Psoas muscle (tissue), 8 donors: ENCODE measurements around the gene LY9. TPM values are rescaled to one million over a fixed set of nuclear protein-coding genes. Genes with fewer than 3 reads are reported as not detected.

ENCODE experiments used
- ATAC-seq, 4 donors: fragments of 200-7000 bp; cut with Tn5 transposase; one replicate each; pipeline ENCODE4 v1.9.1; 2020; ENCODE audit warnings: moderate library complexity in 3 of 4, mild to moderate bottlenecking in 2 of 4
- DNase-seq, 2 donors: peaks; one replicate each; pipeline ENCODE4 v3.0.0-alpha.2; 2020
- H3K27ac ChIP-seq: fragments of 200-600 bp; one replicate; pipeline ENCODE4 v1.8.0; 2022
- H3K27me3 ChIP-seq, 3 donors: fragments of 200-600 bp in 1 of 3; one replicate each; pipeline versions ENCODE4 v1.6.1 to v1.8.0; 2013 to 2022; ENCODE audit warnings: low read length in 2 of 3, mild to moderate bottlenecking in 2 of 3, moderate library complexity in 1 of 3; ENCODE audit not compliant: insufficient read depth in 3 of 3
- H3K36me3 ChIP-seq, 2 donors: fragments of 200-600 bp in 1 of 2; one replicate each; pipeline versions ENCODE4 v1.6.1 to v1.8.0; 2013 to 2022; ENCODE audit warnings: low read depth in 1 of 2, mild to moderate bottlenecking in 1 of 2, moderate library complexity in 1 of 2; ENCODE audit not compliant: insufficient read depth in 1 of 2
- H3K4me1 ChIP-seq: fragments of 200-600 bp; one replicate; pipeline ENCODE4 v1.8.0; 2022
- H3K4me3 ChIP-seq: fragments of 200-600 bp; one replicate; pipeline ENCODE4 v1.8.0; 2022; ENCODE audit warnings: mild to moderate bottlenecking
- H3K9me3 ChIP-seq: fragments of 200-600 bp; one replicate; pipeline ENCODE4 v1.8.0; 2022
- WGBS, 3 donors: extraction: QIAGEN DNeasy Blood & Tissue Kit; methylation state at CpG; one replicate each; pipeline versions ENCODE4 v1.1.6 to v1.1.7; 2013; 5-methylcytosine and 5-hydroxymethylcytosine counted together
- intact Hi-C, 2 donors: fragments of 100-400 bp; cut with DNase I; formaldehyde crosslinking; loops; one replicate each; pipeline versions ENCODE4 v1.11.0 to v1.14.2; 2022
- polyA plus RNA-seq, 3 donors: library from polyadenylated mRNA; stranded (reverse); fragments of 200-250 nt; gene quantifications; one replicate each; pipeline ENCODE4 v1.2.3, GENCODE V29; 2013
- total RNA-seq, 4 donors: library from RNA; stranded (reverse); fragmentation: NEBNext Ultra II Directional in 2 of 4; extraction: Animal tissue kit (Norgen Biotek cat#: 25700) in 2 of 4; gene quantifications; one replicate each; pipeline versions ENCODE4 v1.2.1 to v1.2.4, GENCODE V29; 2021 to 2023
- TF ChIP-seq, protein P1 (sequence below): fragments of 200-600 bp; IDR thresholded peaks from one replicate; pipeline ENCODE4 v1.8.0; 2022; ENCODE audit warnings: antibody characterized with exemption
- donor health status: healthy with polysubstance abuse.
- donor health status: DM: no; HTN: no; CAD: no; lungs with moderate emphysema.
- donor health status: Bipolar disorder and iron deficiency.
- donor health status: healthy.
- donor health status: DM: yes; HTN: yes; CAD: no.
- donor health status: DM: no; HTN: no; CAD: no.
- donor health status: DM: no; HTN: no; CAD: no.
- donor health status: DM: yes; HTN: yes; CAD: no.

LY9 gene
- total and polyA plus RNA-seq, 7 donors, result 0.06 to 0.49 (median 0.27) TPM; not detected in 2

DNA sequence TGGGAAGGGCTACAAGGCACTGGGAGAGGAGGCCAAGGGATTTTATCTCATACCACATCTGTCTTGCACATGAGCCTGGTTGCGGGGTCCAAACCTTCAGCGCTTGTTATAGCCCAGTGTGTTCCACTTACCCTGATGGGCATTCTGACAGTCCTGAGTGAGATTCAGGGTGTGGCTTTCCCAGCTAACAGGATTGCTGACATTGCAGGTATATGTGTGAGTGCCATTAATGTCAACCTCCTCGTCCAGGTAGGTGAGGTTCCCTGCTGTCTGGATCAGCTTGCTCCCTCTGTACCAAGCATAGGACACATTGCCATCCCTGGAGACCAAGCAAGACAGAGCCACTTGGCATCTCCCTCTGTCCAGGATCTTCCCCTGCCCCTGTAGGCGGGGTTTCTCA, 45.1 kb downstream of the LY9 start:
- ATAC-seq, result no peak
- WGBS, 3 donors, result 82 to 87% (median 85%) methylated on average over 4 of the region's 4 CpGs
- Histone ChIP-seq H3K27ac (no peak overlapping the region), H3K4me3 (no peak overlapping the region), H3K36me3 (no peaks in the 10 kb centered on the region), H3K4me1 (no peaks in the 10 kb centered on the region), H3K27me3 (peaks cover 0 to 2% (median 0%) of the 10 kb centered on the region in 3 donors), H3K9me3 (no peaks in the 10 kb centered on the region)
- TF ChIP-seq, protein P1, sequence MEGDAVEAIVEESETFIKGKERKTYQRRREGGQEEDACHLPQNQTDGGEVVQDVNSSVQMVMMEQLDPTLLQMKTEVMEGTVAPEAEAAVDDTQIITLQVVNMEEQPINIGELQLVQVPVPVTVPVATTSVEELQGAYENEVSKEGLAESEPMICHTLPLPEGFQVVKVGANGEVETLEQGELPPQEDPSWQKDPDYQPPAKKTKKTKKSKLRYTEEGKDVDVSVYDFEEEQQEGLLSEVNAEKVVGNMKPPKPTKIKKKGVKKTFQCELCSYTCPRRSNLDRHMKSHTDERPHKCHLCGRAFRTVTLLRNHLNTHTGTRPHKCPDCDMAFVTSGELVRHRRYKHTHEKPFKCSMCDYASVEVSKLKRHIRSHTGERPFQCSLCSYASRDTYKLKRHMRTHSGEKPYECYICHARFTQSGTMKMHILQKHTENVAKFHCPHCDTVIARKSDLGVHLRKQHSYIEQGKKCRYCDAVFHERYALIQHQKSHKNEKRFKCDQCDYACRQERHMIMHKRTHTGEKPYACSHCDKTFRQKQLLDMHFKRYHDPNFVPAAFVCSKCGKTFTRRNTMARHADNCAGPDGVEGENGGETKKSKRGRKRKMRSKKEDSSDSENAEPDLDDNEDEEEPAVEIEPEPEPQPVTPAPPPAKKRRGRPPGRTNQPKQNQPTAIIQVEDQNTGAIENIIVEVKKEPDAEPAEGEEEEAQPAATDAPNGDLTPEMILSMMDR, result no peak
- no peak for DNase-seq
- intact Hi-C loops, result no loop called here

- TF ChIP-seq, protein P1, result no peak
- ATAC-seq (no peak), DNase-seq (no peak)
- intact Hi-C loops, result no loop called here
- Histone ChIP-seq H3K27me3 (peaks cover 0 to 2% (median 0%) of the 10 kb centered on the region in 3 donors), H3K4me3 (no peak overlapping the region), H3K4me1 (no peaks in the 10 kb centered on the region), H3K27ac (no peak overlapping the region), H3K9me3 (no peaks in the 10 kb centered on the region), H3K36me3 (no peaks in the 10 kb centered on the region)
- 78 to 82% (median 80%) methylated on average over 12 of the region's 12 CpGs for WGBS, 3 donors
These were observed 48.7 kb downstream of the LY9 start for GRCh38 chr1:160844447-160845232.

DNA sequence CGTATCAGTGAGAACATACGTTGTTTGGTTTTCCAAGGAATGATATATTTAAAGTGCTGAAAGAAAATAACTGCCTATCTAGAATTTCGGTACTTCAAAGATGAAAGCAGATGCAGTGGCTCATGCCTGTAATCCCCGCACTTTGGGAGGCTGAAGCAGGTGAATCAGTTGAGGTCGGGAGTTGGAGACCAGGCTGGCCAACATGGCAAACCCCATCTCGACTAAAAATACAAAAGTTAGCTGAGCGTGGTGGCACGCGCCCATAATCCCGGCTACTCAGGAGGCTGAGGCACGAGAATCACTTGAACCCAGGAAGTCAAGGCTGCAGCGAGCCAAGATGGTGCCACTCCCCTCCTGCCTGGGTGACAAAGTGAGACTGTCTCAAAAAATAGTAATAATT, 50.3 kb downstream of the LY9 start:
- Histone ChIP-seq H3K36me3 (no peaks in the 10 kb centered on the region), H3K9me3 (no peaks in the 10 kb centered on the region), H3K27ac (no peak overlapping the region), H3K4me1 (no peaks in the 10 kb centered on the region), H3K4me3 (no peak overlapping the region), H3K27me3 (peaks cover 0 to 2% (median 0%) of the 10 kb centered on the region in 3 donors)
- DNase-seq, result no peak
- TF ChIP-seq, protein P1, result no peak
- intact Hi-C loops, result no loop called here
- ATAC-seq, result no peak
- WGBS, 3 donors, result 76 to 79% (median 78%) methylated on average over 12 of the region's 12 CpGs

GRCh38 chr1:160850541-160850940, 54.6 kb downstream of the LY9 start:
- ATAC-seq (no peak), DNase-seq (no peak)
- Histone ChIP-seq H3K4me1 (no peaks in the 10 kb centered on the region), H3K4me3 (no peak overlapping the region), H3K36me3 (no peaks in the 10 kb centered on the region), H3K9me3 (no peaks in the 10 kb centered on the region), H3K27me3 (no peaks in the 10 kb centered on the region), H3K27ac (no peak overlapping the region)
- intact Hi-C loops, result no loop called here
- TF ChIP-seq, protein P1, result no peak
- 69 to 75% (median 73%) methylated on average over 5 of the region's 5 CpGs for WGBS, 3 donors

GRCh38 chr1:160850993-160851392, 55.0 kb downstream of the LY9 start:
- H3K27ac ChIP-seq, result no peak overlapping the region
- no peak for DNase-seq

More at GRCh38 chr1:160850993-160851392, 55.0 kb downstream of the LY9 start:
- no peaks in the 10 kb centered on the region for H3K36me3 ChIP-seq
- H3K27me3 ChIP-seq, result no peaks in the 10 kb centered on the region
- H3K9me3 ChIP-seq, result no peaks in the 10 kb centered on the region
- H3K4me3 ChIP-seq, result no peak overlapping the region
- TF ChIP-seq, protein P1, result no peak
- no peaks in the 10 kb centered on the region for H3K4me1 ChIP-seq
- no peak for ATAC-seq
- WGBS, 3 donors, result 76 to 82% (median 81%) methylated on average over 8 of the region's 8 CpGs
- intact Hi-C loops, result no loop called here
